ENCODE results near the gene CPNE2. TPM values are rescaled to one million over a fixed set of nuclear protein-coding genes. Genes with fewer than 3 reads are reported as not detected.

Gene CPNE2
- total RNA-seq, 4 donors from 2014 or later: 25.1 to 41.4 (median 40.6) TPM

GRCh38 chr16:57166451-57166850 is 74.1 kb downstream of the CPNE2 start:
- intact Hi-C loops (cut with DNase I; ENCODE audit: low total_unique reads): loop anchor here (5.0 kb wide), 1 partner anchor 84 kb away; no protein-coding TSS in a partner anchor
- H3K36me3 ChIP-seq: no peaks in the 10 kb centered on the region
- no peaks in the 10 kb centered on the region for H3K27me3 ChIP-seq
- H3K4me3 ChIP-seq: no peak overlapping the region
- DNase-seq: no peak
- no peaks in the 10 kb centered on the region for H3K9me3 ChIP-seq
- no peaks in the 10 kb centered on the region for H3K4me1 ChIP-seq
- TF ChIP-seq CTCF (IDR thresholded peaks at IDR 0.05) (no peak), POLR2A (IDR thresholded peaks at IDR 0.05) (no peak)
- no peak overlapping the region for H3K27ac ChIP-seq

- H3K4me3 ChIP-seq: no peak overlapping the region
- no peaks in the 10 kb centered on the region for H3K36me3 ChIP-seq
- no peaks in the 10 kb centered on the region for H3K4me1 ChIP-seq
- H3K9me3 ChIP-seq: no peaks in the 10 kb centered on the region
- intact Hi-C loops (cut with DNase I; ENCODE audit: low total_unique reads): loop anchor here (5.0 kb wide), 1 partner anchor 85 kb away; no protein-coding TSS in a partner anchor
- H3K27me3 ChIP-seq: no peaks in the 10 kb centered on the region
- TF ChIP-seq CTCF (IDR thresholded peaks at IDR 0.05) (no peak), POLR2A (IDR thresholded peaks at IDR 0.05) (no peak)
- no peak for DNase-seq
- no peak overlapping the region for H3K27ac ChIP-seq
Observed at GRCh38 chr16:57166951-57167350, 74.6 kb downstream of the CPNE2 start.

GRCh38 chr16:57167538-57167937 is 75.2 kb downstream of the CPNE2 start:
- H3K27me3 ChIP-seq: no peaks in the 10 kb centered on the region
- no peak for DNase-seq
- intact Hi-C loops (cut with DNase I; ENCODE audit: low total_unique reads): loop anchor here (5.0 kb wide), 1 partner anchor 85 kb away; no protein-coding TSS in a partner anchor
- TF ChIP-seq POLR2A (IDR thresholded peaks at IDR 0.05): no peak
- no peak for TF ChIP-seq CTCF (IDR thresholded peaks at IDR 0.05)
- H3K4me1 ChIP-seq: no peaks in the 10 kb centered on the region
- H3K4me3 ChIP-seq: no peak overlapping the region
- no peaks in the 10 kb centered on the region for H3K36me3 ChIP-seq
- H3K27ac ChIP-seq: no peak overlapping the region
- H3K9me3 ChIP-seq: no peaks in the 10 kb centered on the region

GRCh38 chr16:57167953-57168352 is 75.6 kb downstream of the CPNE2 start:
- no peak overlapping the region for H3K27ac ChIP-seq
- no peaks in the 10 kb centered on the region for H3K9me3 ChIP-seq
- no peak for DNase-seq
- H3K36me3 ChIP-seq: no peaks in the 10 kb centered on the region
- TF ChIP-seq POLR2A (IDR thresholded peaks at IDR 0.05): no peak
- TF ChIP-seq CTCF (IDR thresholded peaks at IDR 0.05): peak; percentile 48 to 82 (median 63)
- intact Hi-C loops (cut with DNase I; ENCODE audit: low total_unique reads): loop anchor here (5.0 kb wide), 1 partner anchor 86 kb away; no protein-coding TSS in a partner anchor
- H3K27me3 ChIP-seq: no peaks in the 10 kb centered on the region
- no peak overlapping the region for H3K4me3 ChIP-seq
- no peaks in the 10 kb centered on the region for H3K4me1 ChIP-seq

GRCh38 chr16:57169327-57169726 is 76.9 kb downstream of the CPNE2 start:
- TF ChIP-seq POLR2A (IDR thresholded peaks at IDR 0.05) (no peak), CTCF (IDR thresholded peaks at IDR 0.05) (no peak)
- H3K9me3 ChIP-seq: no peaks in the 10 kb centered on the region
- H3K27ac ChIP-seq: no peak overlapping the region
- H3K27me3 ChIP-seq: no peaks in the 10 kb centered on the region
- H3K4me1 ChIP-seq: no peaks in the 10 kb centered on the region
- intact Hi-C loops (cut with DNase I; ENCODE audit: low total_unique reads): loop anchor here (5.0 kb wide), 1 partner anchor 87 kb away; no protein-coding TSS in a partner anchor
- H3K36me3 ChIP-seq: no peaks in the 10 kb centered on the region
- no peak overlapping the region for H3K4me3 ChIP-seq
- no peak for DNase-seq

Data from uterus (tissue), 4 donors.